Gastroesophageal sphincter (tissue), 3 donors: Measurements from ENCODE around the gene SUPT5H.

Source experiments
- CTCF ChIP-seq, 4 experiments: fragments of 200-600 bp in 2 of 4; fragments of 450-650 bp in 2 of 4; sonication (generic) in 1 of 4; IDR thresholded peaks; one replicate each; pipeline ENCODE4 v1.5.1; 2017 to 2019; ENCODE audit warnings: antibody characterized with exemption in 4 of 4, mild to moderate bottlenecking in 2 of 4, moderate library complexity in 2 of 4
- POLR2A ChIP-seq, 2 donors: fragments of 450-650 bp; IDR thresholded peaks; one replicate each; pipeline ENCODE4 v1.6.1; 2017; ENCODE audit warnings: antibody characterized with exemption in 2 of 2, mild to moderate bottlenecking in 2 of 2, moderate library complexity in 1 of 2

- peak in 1 of 4 experiments; percentile 46 for TF ChIP-seq CTCF (IDR thresholded peaks at IDR 0.05)
- peak; percentile 86 to 92 for TF ChIP-seq POLR2A (IDR thresholded peaks at IDR 0.05)
These were observed 36.0 kb upstream of the SUPT5H start for GRCh38 chr19:39409208-39410016.
